Femur (tissue), 1 donor: ENCODE data around the gene PTPRG.
A peak's percentile ranks its signal among the peaks of the same experiment; 100 is the strongest.

Experiments used
- DNase-seq: peaks from one replicate; pipeline ENCODE4 v3.0.0-alpha.2; 2017

PTPRG gene

DNA sequence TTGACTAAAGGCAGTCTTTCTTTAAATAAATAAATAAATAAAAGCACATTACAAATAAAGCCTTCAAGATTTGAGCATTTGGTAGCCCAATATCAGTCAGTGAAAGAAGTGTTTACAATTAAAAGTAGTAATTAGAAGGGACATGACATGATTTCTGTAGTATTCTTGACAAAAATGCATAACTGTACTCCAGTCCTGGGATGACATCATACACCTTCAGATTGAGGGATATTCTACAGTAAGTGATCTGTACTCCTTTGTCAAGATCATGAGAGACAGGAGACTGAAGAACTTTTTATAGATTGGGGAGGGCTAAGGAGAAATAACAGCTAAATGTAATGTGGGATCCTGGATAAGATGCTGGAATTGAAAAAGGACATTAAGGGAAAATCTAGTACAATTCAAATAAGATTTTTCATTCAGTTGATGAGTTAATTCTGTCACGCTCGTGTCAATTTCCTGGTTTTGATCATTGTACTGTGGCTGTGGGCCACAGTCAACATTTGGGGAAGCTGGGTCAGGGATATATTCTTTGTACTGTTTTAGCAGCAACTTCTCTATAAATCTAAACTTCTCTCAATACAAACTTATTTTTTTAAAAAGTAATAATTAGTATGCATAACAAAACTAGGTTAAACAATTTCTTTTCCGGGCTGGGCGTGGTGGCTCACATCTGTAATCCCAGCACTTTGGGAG is 314.8 kb downstream of the PTPRG start:
- no peak for DNase-seq

DNA sequence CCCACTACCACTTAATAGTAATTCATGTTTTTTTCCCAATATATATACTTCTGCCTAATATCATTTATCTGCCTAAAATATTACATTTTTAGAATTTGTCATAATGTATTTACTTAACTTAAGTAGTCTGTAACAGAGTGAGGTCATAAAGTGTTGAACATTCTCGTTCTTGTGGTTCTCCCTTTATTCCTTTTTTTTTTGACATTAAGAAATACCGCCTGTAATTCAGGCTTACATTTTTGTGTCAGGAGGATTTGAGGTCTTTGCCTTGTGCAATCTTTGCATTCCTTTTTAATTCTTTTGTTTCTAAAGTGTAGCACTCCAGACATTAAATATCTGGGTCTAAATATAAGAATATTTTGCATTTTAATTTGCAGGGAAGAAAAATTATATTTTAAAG is 315.4 kb downstream of the PTPRG start:
- DNase-seq = no peak

DNA sequence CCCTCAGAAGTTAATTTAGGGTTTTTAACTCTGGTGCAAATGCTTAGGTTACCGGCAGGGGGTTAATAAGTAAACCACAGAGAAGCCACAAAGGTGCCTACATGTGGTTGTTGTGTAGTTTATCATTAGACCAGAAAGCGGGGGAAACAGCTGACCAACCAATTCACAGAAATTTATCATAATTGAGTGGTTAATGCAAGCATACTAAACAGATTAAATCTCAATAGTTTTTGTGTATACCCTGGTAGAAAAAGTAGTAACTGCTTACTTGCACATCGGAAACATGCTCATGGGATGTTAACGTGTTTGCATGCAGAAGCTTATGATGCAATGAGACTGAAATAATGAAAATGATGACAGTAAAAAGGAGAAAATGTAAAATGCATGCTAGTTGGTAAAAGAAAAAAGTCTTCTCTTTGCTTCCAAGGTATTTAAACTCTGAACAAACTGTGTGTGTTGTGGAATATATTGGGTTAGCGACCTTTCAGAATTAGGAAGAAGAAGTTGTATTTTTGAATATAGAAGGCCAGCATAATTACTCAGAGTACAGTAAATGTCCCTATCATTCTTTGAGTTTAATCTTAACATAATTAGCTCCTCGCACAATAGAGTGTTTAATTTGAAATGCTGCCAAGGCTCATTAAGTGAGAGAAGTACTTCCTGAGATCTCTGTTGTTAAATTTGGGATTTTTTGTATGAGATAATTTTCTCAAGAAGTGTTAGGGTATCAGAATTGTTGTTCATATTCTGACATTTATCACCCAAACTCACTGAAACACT is 316.2 kb downstream of the PTPRG start:
- DNase-seq = no peak

DNA sequence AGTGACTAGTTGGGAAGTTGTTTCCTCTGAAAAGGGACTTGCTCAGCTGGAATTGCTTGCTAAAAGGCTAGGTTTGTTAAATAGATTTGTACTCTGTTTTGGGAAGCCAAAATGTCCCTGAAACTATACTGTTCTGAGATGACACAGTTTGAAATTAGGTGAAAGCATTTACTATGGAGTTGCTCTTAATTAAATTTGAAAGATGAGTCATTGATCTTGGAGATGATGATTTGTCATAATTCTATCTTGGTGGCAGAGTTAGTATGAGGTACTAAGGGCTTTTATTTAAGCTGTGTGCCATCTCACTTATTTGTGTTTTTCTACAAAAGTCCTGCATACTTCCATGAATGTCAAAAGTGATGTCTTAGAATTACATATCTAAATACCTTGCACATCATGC is 320.9 kb downstream of the PTPRG start:
- no peak for DNase-seq

DNA sequence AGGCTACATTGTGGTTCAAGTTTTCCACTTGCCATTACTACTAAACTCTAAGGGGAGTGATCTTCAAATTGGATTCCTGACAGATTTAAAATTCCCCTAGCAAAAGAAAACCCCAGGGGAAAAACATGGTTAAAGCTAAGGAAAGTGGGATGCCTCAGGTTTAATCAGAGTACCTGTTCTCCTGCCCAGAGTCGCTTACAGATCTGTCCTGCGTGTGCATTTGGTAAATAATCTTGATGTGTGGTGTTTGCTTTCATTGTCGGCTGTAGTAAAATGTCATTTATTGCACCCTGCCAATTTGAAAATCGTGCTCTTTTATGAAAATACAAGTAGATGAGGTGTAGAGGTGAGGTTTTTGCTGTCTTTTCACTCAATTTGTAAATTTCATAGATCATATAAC is 323.4 kb downstream of the PTPRG start:
- DNase-seq = no peak

DNA sequence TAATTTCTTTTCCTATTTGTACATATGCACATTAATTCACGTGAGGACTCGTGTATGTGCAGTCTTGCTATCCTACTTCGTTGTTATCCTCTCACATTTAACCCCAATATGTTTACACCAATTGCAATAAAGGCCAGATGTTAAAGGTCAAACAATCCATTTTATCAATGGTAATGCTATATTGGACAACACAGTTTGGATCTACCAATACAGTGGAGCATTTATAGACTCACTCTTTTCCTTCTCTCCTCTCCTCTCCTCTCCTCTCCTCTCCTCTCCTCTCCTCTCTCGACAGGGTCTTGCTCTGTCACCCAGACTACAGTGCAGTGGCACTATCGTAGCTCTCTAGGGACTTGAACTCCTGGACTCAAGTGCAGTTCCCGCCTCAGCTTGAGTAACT is 324.0 kb downstream of the PTPRG start:
- no peak for DNase-seq

DNA sequence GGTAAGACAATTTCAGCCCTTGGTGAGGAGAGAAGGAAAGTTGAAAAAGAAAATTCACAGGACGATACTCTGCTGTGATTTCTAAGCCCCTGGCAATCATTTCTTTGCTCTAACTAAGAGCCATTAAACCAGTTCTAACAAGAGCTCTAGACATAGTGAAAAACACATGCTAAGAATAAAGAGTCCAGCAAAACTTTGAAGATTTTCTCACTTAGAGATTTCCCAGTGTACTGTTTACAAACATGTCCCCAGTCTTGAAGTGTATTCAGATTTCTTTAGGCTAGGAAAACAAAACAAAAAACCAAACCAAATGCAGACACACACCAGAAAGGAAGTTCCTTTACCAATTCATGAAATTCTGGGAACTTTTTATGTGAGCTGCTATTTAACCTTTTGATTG is 325.8 kb downstream of the PTPRG start:
- DNase-seq = no peak

DNA sequence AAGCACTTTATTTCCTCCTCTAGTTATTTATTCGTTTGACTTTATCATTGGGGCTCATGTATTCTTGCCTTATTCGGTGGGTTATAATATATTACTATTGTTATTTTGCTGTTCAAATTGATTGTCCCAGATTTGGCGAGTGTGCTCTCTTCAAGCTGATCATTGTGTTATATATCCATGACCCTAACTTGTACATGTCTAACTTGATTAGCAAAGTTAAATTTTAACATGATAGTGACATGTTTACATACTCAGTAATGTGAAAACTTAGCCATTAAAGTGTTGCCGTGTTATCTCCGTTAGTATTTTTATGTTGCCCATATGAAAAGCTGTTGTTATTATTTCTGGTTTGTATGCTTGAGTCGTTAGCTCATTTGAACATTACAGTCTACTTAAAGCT is 327.9 kb downstream of the PTPRG start:
- DNase-seq = no peak

DNA sequence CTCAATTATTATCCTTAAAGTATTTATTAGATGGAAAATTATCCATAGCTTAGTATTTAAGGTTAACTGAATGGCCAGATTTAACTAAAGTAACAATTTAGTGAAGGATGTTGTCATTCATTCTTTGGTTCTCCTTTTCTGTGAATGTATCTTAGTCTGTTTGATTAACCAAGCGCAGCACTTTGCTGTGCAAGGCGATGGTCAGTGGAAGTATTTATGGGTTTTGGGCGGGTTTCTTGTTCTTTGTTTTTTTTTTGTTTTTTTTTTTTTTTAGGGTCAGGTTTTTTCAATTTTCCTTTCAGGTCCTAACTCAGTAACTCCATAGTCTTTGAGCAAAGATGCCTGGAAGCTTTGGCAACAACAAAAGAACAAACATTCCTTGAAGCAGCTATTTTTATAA is 328.8 kb downstream of the PTPRG start:
- no peak for DNase-seq

DNA sequence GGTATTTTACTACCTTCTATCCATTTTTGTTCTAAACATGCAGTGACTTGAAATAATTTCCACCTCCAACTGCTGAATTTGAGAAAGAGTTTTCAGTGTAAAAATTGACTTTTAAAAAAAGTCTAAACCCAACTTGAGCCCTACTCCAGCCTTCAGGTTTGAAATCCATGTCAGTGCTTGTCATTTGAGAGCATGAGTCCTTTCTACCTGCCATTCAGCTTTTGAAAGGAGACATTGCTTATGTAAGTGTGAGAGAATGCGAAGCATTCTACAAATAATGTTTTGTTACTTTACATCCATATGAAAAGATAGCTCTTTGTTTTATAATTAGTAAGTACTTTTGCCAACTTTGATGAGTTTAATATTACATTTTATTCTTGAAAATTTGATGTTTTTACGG is 329.2 kb downstream of the PTPRG start:
- DNase-seq = no peak

DNA sequence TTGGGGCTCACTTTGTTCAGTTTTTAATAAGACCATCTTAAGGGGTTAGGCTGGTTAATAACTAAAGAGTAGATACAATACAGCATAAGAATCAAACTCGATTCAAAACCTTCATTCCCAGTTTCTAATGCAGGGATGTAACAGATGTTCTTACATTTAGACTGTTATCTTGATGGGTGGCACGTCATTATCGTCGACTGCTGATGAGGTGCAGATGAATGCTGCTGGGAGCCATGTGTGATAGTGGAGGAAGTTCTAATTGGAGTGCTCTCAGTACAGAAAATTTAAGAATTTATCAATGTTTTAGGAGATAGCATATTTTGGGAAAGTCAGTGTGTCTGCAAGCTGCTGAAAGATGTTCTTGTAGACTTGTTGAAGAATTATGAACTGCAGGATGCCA is 331.5 kb downstream of the PTPRG start:
- DNase-seq = no peak

DNA sequence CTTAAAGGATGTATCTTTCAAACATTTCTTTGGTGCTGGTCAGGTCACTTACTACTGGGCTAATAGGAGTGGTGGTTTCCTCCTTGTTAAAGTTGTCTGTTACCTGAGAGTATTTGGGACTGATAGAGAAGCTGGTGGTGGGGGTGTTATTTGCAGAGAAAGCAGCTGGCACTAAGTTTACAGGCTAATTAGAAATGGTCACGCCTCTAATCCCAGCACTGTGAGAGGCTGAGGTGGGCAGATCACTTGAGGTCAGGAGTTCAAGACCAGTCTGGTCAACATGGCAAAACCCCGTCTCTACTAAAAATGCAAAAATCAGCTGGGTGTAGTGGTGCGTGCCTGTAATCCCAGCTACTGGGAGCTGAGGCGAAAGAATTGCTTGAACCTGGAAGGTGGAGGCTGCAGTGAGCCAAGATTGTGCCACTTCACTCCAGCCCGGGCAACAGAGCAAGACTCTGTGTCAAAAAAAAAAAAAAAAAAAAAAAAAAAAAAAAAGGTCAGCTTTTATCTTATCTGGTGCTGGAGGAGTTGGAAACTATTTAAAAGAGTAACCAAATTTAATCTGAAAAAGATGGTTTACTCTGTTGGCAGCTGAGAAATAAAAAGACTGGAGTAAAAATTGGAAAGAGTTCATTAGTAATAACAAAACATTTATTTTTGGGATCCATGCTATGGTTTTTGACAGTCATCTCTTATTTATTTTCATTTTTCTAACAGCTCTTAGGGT is 332.6 kb downstream of the PTPRG start:
- DNase-seq = no peak

DNA sequence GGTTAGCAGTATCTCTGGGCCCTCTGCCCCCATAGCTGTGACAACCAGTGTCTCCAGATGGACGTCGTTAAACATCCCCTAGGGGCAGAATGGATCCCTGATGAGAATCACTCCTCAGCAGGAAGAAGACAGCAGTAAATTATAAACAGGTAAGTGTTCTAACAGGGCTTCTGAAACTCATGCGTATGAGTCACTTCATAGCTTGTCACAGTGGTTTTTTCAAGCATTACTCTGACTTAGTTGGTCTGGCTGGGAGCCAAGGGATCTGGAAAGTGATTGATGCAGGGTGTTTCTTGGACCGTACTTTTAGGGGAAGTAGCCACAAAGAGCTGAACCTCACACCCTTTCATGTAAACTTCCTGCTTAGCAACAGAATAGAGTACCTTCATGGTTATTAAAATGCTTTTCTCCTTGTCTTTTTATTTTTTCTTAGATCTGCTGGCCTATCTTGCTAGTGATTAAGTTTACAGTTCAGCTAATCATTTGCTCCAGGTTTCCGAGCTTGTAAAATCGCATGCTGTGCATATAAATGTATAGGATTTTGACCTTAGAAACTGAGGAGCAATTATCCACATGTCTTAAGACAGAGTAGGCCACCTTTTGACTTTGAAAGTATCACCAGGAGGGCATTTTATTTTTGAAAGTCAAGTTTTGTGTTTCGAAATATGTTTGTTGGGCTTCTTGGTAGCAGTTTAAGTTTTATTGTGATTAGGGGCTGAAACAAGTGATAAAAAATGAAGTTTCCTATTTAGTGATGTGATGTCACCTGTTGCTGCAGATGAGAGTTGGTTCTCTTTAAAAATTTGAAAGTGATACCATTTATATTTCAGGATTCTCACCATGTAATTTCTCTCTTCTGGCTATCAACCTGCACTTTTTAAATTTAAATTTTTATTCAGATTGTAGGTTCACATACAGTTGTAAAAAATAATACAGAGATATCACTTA is 333.9 kb downstream of the PTPRG start:
- DNase-seq = peak; percentile 53

DNA sequence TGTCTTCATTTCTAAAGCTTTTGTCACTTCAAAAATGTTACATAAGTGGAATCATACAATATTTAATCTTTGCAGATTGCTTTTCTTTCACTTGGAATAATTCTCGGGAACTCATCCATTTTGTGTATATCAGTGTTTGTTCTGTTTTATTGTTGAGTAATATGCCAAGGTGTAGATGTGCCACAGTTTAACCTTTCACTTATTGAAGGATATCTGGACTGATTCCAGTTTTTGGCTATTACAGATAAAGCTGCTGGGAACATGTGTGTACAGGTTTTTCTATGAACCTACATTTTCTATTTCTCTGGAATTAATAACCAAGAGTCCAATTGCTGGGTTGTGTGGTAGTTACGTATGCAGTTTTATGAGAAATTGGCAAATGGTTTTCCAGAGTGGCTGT is 334.9 kb downstream of the PTPRG start:
- no peak for DNase-seq

DNA sequence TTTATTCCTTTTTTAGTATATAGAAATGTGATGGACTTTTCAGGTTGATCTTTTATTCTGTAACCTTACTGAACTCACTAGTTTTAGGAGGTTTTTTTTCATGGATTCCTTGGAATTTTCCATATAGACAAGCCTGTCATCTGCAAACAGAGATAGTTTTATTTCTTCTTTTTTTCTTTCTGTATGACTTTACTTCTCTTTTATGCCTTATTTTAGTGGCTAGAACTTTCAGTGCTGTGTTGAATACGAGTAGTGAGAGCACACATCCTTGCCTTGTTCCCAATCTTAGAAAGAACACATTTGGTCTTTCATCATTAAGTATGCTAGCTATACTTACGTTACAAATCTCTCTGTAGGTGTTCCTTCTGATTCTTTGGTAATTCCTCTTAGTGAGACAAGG is 336.5 kb downstream of the PTPRG start:
- no peak for DNase-seq

DNA sequence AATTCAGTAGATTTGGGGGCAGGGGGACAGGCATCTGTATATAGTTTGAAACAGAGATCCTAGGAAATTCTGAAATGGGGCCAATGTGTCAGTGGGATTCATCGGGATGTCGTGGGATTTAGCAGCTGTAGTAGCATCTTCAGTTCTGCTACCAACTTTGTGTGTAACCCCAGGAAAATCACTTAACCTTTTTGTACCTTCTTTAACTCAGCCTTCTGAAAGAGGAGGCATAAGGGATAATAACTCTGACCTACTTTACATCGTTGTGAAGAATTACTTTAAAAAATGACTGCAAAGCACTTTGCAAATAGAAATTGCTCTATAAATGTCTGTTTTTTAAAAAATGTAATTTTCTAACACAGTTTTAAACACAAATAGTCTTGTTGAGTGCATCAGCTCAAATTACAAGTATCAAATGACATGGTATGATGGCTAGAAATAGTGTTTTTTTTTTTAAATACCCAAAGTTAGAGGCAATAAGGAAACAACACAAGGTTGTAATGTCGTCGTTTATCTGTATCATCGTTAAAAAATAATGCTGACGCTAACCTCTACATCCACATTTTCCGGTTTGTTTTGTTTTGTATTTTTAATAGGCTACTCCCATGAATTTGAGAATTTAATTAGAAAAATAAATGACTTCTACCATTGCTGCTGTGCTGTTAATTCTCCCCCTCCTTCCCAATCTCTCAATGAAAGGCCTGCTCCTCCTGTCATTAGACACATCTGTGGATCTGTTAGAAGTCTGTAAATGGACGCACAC is 338.5 kb downstream of the PTPRG start:
- DNase-seq = no peak

DNA sequence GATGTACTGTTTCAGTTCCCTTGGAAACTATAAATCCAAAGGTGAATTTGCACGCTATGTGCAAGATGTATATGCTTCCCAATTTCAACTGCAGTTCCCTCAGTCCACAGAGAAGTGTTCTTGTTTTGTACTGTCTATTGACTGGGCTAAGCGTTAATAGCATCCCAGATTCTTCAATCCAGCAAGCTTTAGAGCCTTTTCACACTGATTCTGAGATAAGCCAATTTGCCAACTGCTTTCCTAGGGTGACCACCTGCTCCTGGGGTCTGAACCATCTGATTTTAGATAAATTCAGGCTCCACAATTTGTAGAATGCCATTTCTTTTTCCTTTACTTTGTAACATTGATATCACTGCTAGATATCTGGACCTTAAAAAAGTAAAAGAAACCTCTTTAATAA is 340.1 kb downstream of the PTPRG start:
- no peak for DNase-seq

DNA sequence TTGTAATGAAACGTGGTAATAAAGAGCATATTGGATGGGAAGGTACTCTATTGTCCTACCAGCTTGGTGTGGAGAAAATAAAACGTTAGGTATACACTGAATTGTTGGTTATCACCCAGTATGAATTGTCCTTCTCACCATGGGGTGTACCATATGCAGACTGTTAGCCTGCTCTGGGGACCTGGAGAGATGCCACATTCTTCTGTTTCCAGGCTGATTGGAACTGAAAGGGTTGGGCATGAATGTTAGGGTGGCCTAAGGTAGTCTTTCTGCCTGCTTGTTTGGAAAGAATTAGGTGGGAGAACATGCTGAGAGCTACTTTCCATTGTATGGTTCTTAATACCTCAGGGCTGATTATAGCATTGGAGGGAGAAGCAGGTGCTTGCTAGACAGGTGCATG is 340.6 kb downstream of the PTPRG start:
- DNase-seq = no peak

DNA sequence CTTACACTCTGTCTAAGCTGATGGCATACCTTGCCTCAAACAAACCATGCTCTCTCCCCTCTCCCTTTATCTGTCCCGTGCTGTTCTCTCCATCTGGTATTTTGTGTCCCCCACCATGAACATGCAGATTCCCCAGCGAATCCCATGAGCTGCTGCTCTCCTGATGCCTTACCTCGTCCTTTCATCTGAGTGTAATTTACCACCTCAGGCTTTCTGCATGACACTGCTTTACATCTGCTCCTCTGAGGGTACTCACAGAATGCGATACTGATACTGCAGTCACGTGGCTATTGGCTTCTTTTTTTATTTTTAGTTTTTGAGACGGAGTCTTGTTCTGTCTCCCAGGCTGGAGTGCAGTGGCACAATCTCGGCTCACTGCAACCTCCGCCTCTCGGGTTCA is 341.7 kb downstream of the PTPRG start:
- no peak for DNase-seq

DNA sequence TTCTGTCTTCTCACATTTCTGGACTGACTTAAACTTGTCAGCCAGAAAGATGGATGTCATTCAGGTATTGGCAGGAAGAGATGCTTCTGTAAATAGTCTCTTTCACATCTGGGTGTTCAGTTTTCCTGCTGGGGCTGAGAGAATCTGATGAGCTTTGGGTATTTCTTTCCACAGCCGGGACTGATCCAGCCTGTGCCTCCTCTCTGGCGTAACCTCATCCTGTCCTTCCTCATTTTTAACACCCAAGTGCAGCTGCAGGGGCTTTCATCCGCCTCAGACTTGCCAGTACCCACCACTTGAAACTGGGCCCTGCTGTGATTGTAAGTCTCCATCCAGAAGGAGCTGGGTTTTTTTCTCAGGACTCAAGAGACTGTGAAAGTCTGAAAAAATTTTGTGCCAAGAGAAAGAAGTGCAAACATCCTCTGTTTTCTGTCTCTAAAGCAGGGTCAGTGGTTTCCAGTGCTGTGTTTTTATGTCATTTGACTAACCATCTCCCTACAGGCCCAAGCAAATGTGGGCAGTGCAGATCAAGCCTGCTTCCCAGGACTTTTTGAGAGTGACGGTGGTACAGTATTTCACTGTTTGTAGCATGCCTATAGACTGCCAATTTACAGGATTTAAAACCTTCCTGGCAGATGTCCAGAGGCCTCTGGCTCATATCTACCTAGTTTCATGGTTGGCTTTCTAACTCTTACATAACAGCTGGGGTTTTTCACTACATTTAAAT is 342.7 kb downstream of the PTPRG start:
- peak; percentile 70 for DNase-seq

DNA sequence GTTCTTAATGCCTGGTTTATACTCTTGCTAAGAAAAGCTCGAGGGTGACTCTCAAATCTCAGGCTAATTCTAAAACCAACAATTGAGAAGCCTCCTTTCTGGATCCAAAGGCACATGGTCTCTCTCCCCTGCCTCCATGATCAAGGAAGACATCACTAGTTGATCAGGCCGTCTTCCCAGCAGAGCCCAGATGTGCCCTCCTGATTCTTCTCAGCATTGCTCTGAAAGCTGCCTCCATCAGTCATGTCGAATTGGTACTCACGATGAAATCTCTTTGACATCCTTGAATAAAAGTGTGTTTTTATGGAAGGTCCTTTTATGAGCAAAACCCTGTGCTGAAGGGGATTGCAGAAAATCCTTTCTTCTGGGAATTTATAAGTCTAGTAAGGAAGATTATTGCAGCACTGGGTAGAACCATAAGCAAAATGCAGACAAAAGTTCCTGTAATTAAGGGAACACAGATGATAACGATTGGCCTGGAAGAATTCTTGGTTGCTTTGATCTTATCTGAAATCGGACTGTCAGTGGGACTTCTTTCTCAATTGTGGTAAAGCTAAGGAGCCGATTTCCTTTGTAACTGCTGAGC is 345.9 kb downstream of the PTPRG start:
- no peak for DNase-seq
